ENCODE measurements around the gene TNK2. TPM values are rescaled to one million over a fixed set of nuclear protein-coding genes. Genes with fewer than 3 reads are reported as not detected.

The TNK2 gene
- total RNA-seq, 4 donors from 2014 or later, result 42.3 to 105 (median 53.1) TPM

DNA sequence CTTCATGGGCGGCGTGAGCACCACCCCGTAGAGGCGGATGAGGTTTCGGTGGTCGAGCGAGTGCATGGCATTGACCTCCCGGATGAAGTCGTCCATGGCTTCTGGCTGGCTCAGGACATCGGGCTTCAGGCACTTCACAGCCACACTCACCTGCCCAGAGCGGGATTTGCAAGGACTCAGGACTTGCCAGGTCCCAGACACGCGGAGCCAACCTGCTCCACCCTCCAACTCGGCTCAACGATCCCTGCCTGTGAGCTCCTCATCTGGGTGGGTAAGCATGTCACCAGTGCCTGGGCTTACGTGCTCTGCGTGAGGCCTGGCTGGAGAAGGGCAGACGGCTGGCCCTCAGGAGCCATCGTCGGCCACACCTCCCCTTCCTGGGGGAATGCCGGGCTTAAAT lies 25.2 kb downstream of the TNK2 start:
- WGBS, 2 donors, result 87 to 94% methylated on average over 19 to 20 of the region's 21 CpGs
- intact Hi-C loops (cut with DNase I; ENCODE audit: low total_unique reads), result no loop called here
- TF ChIP-seq POLR2A (IDR thresholded peaks at IDR 0.05), result no peak
- TF ChIP-seq, protein P1, sequence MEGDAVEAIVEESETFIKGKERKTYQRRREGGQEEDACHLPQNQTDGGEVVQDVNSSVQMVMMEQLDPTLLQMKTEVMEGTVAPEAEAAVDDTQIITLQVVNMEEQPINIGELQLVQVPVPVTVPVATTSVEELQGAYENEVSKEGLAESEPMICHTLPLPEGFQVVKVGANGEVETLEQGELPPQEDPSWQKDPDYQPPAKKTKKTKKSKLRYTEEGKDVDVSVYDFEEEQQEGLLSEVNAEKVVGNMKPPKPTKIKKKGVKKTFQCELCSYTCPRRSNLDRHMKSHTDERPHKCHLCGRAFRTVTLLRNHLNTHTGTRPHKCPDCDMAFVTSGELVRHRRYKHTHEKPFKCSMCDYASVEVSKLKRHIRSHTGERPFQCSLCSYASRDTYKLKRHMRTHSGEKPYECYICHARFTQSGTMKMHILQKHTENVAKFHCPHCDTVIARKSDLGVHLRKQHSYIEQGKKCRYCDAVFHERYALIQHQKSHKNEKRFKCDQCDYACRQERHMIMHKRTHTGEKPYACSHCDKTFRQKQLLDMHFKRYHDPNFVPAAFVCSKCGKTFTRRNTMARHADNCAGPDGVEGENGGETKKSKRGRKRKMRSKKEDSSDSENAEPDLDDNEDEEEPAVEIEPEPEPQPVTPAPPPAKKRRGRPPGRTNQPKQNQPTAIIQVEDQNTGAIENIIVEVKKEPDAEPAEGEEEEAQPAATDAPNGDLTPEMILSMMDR (IDR thresholded peaks at IDR 0.05), result no peak

DNA sequence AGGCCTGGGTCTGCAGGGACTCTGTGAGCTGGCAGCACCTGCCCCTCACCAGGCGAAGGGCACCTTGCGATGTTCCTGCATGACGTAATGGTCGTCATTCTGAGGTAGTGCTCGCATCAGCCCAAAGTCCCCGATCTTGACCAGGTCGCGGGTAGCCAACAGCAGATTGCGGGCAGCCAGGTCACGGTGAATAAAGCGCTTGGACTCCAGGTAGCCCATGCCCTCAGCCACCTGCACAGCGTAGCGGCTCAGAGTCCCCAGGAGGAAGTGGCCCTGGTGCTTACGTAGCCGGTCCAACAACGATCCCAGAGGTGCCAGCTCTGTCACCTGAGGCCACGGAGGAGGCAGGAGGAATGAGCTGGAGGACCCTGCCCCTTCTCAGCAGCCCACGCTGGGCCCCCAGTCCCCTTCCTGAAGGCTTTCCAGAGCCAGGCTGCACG lies 26.3 kb downstream of the TNK2 start:
- no peak for TF ChIP-seq POLR2A (IDR thresholded peaks at IDR 0.05)
- TF ChIP-seq, protein P1 (IDR thresholded peaks at IDR 0.05), result no peak
- DNase-seq (ENCODE audit: low spot score in 2 of 2), result no peak
- intact Hi-C loops (cut with DNase I; ENCODE audit: low total_unique reads), result no loop called here
- H3K4me3 ChIP-seq (ENCODE audit: low read depth, poor library complexity, severe bottlenecking), result no peak overlapping the region
- 90 to 97% methylated on average over 12 to 19 of the region's 19 CpGs for WGBS, 2 donors

More for the DNA sequence above, 25.2 kb downstream of the TNK2 start:
- no peak overlapping the region for H3K4me3 ChIP-seq (ENCODE audit: low read depth, poor library complexity, severe bottlenecking)
- DNase-seq (ENCODE audit: low spot score in 2 of 2), result no peak

DNA sequence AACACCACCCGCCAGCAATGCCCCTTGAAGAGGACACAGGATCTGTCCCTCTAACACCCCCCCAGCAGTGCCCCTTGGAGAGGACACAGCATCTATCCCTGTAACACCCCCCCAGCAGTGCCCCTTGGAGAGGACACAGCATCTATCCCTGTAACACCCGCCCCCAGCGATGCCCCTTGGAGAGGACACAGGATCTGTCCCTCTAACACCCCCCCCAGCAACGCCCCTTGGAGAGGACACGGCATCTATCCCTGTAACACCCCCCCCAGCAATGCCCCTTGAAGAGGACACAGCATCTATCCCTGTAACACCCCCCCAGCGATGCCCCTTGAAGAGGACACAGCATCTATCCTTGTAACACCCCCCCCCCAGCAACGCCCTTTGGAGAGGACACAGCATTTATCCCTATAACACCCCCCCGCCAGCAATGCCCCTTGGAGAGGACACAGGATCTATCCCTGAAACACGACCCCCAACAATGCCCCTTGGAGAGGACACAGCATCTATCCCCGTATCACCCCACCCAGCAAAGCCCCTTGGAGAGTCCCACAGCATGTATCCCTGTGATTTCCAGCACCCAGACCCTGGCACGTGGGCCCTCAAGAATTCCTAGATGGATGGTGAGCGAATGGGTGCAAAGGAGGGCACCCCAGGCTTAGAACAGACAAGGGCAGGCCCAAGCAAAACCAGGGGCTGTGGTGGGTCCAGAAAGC lies 26.9 kb downstream of the TNK2 start:
- DNase-seq (ENCODE audit: low spot score in 2 of 2), result no peak
- TF ChIP-seq, protein P1 (IDR thresholded peaks at IDR 0.05), result no peak
- TF ChIP-seq POLR2A (IDR thresholded peaks at IDR 0.05), result no peak
- intact Hi-C loops (cut with DNase I; ENCODE audit: low total_unique reads), result no loop called here
- H3K4me3 ChIP-seq (ENCODE audit: low read depth, poor library complexity, severe bottlenecking), result no peak overlapping the region
- WGBS, 2 donors, result 85 to 94% methylated on average over 4 to 7 of the region's 12 CpGs

DNA sequence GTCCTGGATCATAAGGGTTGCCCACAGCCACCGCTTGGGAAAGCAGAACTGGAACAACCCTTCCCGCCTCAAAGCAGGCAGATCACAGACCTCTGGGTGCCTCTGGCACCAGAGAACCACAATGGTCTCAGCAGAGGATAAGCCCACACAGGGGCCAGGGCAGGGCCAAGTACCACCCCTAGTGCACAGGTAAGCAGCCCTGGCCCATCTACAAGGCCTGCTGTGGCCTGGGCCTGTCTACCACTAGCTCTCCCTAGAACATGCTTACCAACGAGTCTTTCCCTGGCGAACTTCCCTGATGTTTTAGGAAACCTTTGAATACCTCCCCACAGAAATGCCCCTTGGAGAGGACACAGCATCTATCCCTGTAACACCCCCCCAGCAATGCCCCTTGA lies 28.3 kb downstream of the TNK2 start:
- no peak for DNase-seq (ENCODE audit: low spot score in 2 of 2)
- intact Hi-C loops (cut with DNase I; ENCODE audit: low total_unique reads), result no loop called here
- 88 to 96% methylated on average over 4 of the region's 4 CpGs for WGBS, 2 donors
- H3K4me3 ChIP-seq (ENCODE audit: low read depth, poor library complexity, severe bottlenecking), result no peak overlapping the region
- TF ChIP-seq, protein P1 (IDR thresholded peaks at IDR 0.05), result no peak
- no peak for TF ChIP-seq POLR2A (IDR thresholded peaks at IDR 0.05)

DNA sequence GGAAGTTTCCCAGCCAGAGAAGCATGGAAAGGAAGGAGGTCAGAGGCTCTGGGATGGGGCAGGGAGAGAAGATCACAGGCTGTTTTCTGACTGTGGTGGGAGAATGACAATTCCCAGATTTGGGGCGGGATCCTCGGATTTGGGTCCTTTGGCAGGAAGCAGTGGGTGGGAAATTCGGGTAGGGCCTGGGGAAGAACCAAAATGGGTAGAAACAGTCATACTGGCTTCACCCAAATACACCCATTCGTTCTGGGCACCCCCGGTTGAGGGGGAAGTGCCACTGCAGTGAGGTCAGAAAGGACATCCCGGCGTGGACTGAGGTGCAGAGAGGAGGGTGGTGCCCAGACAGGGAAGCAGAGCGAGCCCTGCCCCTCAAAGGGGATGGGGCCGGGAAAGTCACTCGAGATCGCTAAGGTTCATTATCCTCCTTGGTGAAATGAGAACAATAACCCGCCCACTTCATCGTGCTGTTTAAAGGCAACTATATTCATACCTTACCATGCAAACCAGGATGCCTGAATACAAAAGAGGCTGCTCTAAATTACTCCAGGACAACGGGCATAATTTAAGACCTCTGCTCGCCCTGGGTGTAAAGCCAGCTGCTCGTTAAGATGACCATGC lies 28.8 kb downstream of the TNK2 start:
- intact Hi-C loops (cut with DNase I; ENCODE audit: low total_unique reads), result no loop called here
- DNase-seq (ENCODE audit: low spot score in 2 of 2), result no peak
- no peak overlapping the region for H3K4me3 ChIP-seq (ENCODE audit: low read depth, poor library complexity, severe bottlenecking)
- 83 to 85% methylated on average over 16 of the region's 16 CpGs for WGBS, 2 donors
- TF ChIP-seq, protein P1 (IDR thresholded peaks at IDR 0.05), result no peak
- no peak for TF ChIP-seq POLR2A (IDR thresholded peaks at IDR 0.05)
